Suprapubic skin (tissue), 4 donors: ENCODE results near the gene CENPE.

ENCODE experiments used
- CTCF ChIP-seq, 2 donors: fragments of 200-600 bp in 1 of 2; fragments of 450-650 bp in 1 of 2; sonication (generic) in 1 of 2; IDR thresholded peaks; one replicate each; pipeline ENCODE4 v1.5.1; 2016 to 2019; ENCODE audit warnings: antibody characterized with exemption in 2 of 2, mild to moderate bottlenecking in 1 of 2, moderate library complexity in 1 of 2
- POLR2A ChIP-seq, 2 donors: fragments of 450-650 bp; IDR thresholded peaks; one replicate each; pipeline ENCODE4 v1.6.1; 2017; ENCODE audit warnings: antibody characterized with exemption in 2 of 2, mild to moderate bottlenecking in 2 of 2, moderate library complexity in 2 of 2
- POLR2AphosphoS5 ChIP-seq, 3 donors: sonication (generic); formaldehyde crosslinking; IDR thresholded peaks; one replicate each; pipeline ENCODE4 v1.6.1; 2017; ENCODE audit warnings: antibody characterized with exemption in 3 of 3

GRCh38 chr4:103129174-103129573 is 69.0 kb downstream of the CENPE start:
- TF ChIP-seq CTCF (IDR thresholded peaks at IDR 0.05) (no peak), POLR2A (IDR thresholded peaks at IDR 0.05) (no peak), POLR2AphosphoS5 (IDR thresholded peaks at IDR 0.05) (no peak)
